ENCODE data around the gene RPL19.

Gene RPL19

DNA sequence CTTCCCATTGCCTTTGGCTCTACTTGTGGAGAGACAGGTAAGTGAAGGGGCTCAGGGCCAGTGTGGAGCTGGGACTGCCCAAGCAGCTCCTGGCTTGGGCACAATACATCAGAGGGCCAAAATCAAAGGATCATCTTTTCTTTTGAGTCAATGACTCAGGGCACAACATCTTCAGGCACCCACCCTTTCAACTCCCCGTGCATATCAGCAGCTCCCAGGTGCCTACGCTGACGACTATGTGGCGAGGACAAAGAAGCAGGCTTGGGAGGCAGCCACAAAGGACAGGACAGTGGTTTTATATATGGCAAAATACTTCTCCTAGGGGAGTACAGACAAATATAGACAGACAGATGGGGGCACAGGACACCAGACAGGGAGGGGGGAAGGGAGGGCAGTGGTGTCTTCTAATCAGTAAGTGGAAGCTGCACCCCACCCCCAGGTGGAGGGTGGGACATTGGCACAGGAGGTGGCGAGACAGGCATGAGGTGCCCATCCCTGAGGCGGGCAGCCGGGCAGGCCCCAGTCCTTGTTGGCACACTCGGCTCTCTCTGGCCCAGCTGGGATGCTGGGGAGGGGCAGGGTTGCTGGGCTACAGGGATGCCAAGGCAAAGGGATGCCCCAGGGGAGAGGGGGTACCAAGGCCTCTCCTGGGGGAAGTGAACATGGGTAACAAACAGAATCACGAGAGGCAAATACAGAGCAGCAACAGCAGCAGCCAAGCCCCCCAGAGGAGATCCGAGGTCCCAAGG lies 26.4 kb upstream of the RPL19 start:
- no peak for DNase-seq

DNA sequence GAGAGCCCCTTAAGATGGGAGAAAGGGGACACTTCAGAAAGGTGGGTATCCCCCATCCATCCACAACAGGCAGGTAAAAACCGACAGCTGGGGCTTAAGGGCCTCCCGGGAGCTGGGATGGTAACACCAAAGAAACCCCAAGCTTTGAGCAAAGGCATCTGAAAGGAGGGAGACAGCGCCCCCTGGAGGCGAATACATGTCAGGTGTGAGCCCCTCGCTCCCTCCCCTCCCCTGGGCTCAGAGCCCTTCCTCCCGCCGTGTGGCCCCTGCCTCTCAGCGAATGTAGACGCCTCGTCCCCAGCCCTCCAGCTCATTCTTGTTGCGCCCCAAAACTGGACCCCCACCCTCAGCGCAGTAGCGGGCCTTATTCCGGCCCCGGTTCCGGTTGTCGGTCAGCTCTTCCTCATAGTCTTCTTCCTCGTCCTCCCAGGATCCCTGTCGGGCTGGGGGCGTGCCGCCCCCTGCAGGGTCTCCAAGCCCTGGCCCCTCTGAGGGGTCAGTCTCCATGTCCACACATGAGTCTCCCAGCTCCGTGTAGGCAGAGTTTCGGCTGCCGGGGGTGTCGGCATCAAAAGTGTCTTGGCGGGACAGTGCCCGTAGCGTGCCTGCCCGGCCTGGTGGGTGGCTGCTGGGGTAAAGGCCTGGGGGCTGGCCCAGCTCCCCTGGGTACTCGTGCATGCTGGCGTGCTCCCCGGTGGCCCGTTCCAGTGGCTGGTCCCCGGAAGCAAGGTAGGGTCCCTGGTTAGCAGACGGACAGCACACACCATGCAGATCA lies 25.0 kb upstream of the RPL19 start:
- DNase-seq, result peak; percentile 52

DNA sequence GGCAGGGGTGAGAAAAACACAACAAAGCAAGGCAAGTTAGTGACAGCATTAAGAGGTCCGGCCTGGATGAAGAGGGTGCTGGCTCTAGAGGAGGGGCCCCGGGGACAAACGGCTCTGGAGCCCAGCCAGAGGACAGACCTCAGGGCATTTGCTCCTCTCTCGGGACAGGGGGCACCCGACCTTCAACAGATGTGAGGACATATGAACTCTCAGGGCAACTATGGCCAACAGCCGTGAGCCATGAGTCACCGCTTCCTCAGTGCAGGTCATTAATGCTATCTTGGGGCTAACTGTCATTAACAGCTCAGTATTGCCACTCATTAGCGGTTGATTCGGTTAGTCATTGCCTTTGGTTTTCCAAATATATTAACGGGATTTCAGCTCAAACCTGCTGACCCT lies 24.4 kb upstream of the RPL19 start:
- DNase-seq, result no peak

DNA sequence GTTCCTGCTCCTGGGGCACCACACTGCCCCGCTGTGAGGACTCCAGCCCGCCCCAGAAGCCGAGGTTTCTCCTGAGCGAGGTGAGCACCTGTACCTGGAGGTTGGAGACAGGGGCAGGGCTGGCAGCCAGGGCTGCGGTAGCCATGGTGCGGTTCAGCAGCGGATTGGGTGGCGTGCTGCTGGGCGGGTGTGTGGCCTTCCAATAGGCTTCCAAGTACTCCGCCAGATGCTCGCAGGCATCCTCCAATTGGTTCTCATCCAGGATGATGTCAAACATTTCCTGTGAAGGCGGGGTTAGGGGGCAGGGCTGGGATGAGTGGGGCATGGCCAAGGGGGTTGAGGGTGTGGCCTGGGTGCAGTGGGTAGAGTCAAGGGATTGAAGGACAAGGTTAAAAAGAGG lies 22.8 kb upstream of the RPL19 start:
- DNase-seq, result no peak

DNA sequence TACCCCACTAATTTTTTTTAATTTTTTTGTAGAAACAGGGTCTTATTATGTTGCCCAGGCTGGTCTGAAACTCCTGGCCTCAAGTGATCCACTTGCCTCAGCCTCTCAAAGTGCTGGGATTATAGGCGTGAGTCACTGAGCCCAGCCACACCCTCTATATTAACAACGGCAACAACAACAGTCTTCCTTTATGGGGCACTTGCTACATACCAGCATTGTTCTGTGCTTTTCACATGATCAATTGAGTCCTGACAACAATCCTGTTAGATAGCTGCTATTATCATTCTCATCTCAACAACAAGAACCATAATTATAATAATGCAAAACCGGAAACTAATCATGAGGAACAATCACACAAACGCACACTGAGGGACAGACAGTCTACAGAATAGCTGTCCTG lies 21.5 kb upstream of the RPL19 start:
- DNase-seq, result no peak

DNA sequence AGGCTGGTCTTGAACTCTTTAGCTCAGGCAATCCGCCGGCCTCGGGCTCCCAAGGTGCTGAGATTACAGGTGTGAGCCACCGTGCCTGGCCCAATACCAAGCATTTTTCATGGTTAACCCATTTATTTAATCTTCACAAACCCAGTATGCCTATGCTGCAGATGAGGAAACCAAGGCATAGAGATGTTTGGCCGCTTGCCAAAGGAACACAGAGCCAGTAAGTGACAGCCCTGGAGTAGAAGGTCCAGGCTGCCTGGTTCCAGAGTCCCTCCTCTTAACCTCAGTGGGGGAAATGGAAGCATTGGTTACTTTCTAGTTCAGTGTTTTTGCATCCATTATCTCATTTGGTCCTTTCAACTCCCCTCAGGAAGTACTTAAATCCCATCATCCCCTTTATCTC lies 18.8 kb upstream of the RPL19 start:
- DNase-seq, result no peak

DNA sequence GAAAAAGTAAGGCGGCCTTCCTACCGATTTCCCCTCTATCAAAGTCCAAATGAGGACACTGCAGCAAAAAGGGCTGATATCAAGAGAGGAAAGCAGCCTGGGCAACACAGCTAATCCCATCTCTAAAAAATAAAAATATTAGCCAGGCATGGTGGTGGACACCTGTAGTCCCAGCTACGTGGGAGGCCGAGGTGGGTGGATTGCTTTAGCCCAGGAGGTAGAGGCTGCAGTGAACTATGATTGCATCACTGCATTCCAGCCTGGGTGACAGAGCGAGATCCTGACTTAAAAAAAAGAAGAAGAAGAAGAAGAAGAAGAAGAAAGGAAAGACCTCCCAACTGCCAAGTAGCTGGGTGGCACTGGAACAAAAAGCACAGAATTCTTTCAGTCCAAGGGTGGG lies 17.0 kb upstream of the RPL19 start:
- DNase-seq, result no peak

DNA sequence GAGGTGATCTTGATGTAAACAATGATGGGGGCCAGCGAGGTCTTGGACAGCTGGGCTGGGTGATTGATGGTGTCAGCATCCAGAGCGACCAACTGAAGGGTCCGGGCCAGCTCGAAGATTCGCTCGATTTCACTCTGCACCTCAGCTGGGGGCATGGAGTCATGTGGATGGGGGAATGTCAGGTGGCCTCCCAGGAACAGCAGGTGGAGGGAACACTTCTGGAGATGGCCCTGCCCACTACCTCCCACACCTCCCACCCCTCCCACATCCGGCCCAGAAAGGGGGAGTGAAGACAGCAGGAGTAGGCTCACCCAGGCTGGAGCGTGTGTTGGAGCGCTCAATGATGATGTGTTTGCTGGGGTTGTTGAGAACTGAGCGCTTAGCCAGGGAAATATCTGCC lies 16.4 kb upstream of the RPL19 start:
- no peak for DNase-seq

DNA sequence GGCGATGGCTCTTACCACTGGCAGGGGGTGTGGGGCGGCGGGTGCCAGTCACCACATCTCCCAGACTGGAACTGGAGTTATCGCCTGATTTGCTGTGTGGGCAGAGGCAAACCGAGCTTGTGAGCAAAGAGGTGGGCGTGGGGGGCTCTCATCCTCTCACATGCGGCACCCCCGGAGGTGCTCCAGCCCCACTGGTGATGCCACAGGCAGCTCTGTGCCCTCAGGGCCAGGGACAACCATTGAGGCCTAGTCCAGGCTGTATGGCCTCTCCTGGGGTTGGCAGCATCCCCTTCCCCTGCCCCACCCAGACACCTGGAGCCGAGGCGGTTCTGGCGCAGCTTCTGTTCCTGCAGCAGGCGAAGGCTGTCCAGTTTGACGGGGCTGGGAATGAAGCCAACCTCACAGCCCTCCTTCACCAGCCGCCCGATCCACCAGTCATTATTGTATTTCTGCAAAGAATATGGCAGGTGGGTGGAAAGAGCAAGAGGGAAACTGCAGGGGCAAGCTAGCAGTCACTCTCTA lies 13.5 kb upstream of the RPL19 start:
- peak; percentile 24 for DNase-seq

DNA sequence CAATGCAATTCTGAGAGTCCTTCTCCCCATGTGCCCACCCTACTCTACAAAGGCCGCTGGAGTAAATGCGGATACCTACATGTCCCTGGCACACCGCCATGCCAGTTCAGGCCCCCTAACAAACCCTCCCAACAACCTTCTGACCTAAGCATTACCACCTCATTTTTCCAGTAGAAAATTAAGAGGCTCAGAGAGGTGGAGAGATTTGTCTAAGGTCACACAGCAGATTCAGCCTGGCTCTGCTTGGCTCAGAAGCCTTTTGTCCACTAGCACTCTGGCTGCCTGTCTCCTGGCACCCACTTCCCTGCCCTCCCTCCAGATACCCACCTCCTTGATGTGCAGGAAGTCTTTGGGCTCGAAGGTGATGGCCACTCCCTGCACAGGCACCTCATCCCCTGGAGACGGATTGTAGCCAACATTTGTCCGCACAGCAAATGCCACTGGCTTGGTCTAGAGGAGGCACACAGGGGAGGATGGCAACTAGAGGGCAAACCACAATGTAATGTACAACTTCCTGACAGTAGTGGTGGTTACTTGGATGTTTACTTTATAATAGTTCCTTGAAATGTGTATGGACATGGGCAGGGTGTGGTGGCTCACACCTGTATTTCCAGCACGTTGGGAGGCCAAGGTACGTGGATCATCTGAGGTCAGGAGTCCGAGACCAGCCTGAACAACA lies 12.8 kb upstream of the RPL19 start:
- no peak for DNase-seq

DNA sequence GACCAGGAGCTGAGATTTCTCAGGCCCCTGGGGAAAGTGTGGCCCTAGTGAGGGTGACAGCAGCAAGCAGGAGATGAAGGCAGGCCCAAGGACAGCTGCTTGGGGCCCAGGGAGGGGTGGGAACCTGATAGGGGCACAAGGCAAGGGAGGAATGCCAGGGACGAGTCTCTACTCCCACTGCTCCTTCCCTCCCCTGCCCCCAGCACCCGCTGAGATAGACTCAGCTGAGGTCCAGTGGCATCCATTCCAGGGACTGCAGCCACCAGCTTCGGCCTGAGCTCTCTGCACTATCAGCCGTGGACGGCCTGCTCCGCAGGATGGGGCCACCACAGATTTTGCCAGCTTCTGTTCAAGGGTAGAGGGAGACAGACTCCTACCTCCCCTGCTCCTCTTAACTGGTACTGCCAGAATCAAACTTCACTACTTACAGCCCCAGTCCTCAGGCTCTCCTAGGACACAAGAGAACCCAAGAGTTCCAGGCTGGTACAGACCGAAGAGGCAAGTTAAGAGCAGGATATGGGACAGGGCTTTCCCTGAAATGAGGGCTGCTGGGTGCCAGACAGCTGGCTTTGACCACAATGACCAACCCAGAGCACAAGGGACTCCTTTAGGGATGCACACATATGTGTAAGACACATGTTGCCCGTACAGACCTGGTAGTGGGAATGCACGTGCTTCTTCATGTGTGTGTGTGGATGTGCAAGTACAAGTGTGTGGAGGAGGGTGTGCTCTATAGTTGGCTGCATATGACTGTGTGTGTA lies 8.2 kb upstream of the RPL19 start:
- DNase-seq, result no peak

- DNase-seq, result no peak
Observed at GRCh38 chr17:39192901-39193300, 7.2 kb upstream of the RPL19 start.

DNA sequence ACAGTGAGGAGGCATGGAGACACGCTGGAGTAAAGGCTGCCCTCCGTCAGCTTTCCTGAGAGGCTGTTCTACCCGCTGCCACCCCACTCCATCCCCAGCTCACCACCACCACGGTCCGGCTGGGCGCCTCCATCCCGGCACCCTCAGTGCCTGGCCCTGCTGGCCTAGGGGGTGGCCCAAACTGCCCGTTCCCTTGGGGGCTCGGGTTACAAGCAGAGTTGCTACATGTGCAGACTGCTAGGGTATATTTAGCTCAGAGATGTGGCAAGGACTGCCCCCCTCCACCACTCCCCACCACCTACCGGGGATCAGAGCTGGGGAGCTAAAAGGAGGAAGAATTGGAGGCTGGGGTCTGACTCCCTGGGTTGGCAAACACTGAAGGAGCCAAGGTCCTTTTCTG lies 6.7 kb upstream of the RPL19 start:
- DNase-seq, result no peak

GRCh38 chr17:39194089-39194984 lies 5.7 kb upstream of the RPL19 start:
- peak; percentile 80 for DNase-seq

- DNase-seq, result no peak
Observed at GRCh38 chr17:39194985-39195524, 5.0 kb upstream of the RPL19 start.

DNA sequence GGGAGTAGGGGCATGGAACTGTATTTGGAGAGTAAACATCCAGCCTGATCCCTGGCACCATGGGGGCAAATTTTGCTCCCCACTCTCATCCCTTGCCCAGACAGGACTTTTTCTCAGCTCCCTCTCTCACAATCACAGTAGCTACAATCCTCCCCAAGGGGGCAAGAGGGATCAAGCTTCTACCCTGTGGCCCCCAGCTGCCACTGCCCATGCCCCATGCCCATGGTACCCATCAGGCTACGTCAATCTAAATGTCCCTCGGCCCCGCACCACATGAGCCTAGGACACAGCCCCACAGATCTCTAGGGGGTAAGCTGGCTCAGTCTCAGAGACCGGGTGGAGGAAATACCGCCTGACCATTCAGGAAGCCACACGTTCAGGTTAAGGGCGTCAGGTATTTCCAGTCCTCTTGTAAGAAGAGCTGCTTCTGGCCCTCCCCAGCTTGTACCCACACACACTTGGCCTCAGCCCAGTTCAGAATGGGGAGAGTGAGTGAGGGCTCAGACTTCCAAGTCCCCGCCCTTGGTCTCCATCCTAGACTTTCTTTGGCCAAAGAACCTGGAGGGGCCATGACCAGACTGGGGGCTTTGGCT lies 4.4 kb upstream of the RPL19 start:
- DNase-seq, result no peak

DNA sequence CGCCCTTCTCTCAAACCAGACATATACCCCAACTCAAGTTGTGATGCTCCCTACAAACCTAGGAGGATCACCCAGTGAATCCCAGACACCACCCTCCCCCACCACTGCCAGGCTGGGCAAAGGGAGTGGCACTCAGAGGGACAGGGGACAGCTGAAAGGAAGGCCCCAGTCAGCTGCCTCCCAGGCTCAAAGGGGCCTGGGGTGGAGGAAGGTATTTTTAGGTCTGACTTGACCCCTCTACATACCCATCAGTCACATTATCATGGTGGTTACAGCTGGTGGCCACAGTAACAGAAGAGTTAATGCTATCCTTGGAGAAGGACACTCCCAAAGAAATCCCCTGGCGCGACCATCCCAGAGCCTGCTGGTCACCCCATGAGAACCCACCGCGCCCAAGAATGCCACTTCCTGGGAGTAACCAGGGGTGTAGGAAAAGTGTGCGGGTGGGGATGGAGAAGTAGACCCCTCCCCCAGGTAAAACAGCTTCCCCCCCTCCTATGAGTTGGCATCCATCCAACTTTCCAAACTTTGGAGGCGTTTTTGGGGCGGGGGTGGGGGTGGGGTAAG lies 3.8 kb upstream of the RPL19 start:
- DNase-seq, result no peak

DNA sequence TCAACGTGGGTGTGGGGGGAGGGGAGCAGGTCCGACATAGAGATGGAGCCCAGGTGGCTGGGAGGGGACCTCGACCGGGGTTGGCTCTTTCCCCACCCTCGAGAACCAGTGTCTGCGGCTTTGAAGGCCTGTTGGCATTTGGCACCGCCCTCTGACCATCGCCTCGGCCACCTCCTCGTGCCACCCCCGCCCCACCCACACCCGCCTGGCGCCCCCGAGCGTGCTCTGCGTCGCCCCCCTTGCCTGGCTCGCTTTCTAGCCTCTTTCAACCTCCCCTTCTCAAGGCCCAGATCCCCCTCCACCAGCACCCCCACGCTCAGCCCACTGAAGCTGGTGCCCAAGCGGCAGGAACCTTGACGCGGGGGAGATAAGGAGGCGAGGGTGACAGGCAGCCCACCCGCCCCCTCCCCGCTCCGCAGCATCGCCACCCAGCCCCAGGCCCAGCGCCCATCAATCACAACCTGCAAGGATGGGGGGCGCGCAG lies 3.2 kb upstream of the RPL19 start:
- DNase-seq, result no peak

- DNase-seq, result peak; percentile 61
Observed at GRCh38 chr17:39197380-39198185, 2.5 kb upstream of the RPL19 start, which contains the start of gene CACNB1. TSS of gene CACNB1 (minus strand) at chr17:39197669. CDS start at chr17:39197495, 174 bp downstream.

DNA sequence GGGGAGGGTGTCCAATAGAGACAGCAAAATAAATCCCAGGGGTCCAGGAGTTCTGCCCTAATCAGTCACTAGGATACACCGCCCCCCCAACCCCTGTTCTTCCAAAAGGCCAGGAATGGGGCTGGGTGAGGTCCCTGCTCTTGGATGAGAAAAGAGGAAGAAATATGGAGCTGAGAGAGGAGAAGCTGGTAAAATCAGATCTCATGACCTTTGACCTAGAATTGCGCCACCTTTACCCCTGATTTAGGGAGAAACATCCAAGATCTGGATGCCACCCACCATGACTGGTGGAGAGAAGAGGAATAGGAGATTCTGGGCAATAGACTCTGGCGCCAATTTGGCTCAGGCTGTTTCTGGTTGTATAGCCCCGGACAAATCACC lies 1.9 kb upstream of the RPL19 start:
- no peak for DNase-seq

Measured in NCI-H1694 treated with DMSO at 0.1 percent for 48 hours (cell line).